ENCODE results near the gene SLC17A7.
"Not testable (repeated sequence)": the region's sequence is repeated elsewhere in the genome, so short reads cannot be mapped to it uniquely, and the experiment has no call there.

Gene SLC17A7

GRCh38 chr19:49451430-49452181 lies 10.3 kb upstream of the SLC17A7 start, which contains the start of gene PIH1D1:
Gene PIH1D1 (minus strand): TSS chr19:49451814. CDS start chr19:49451574, 240 bp downstream.
- DNase-seq (ENCODE audit: insufficient read length) (peak; percentile 80), FAIRE-seq (peak; percentile 96)
- TF ChIP-seq POLR2A (IDR thresholded peaks at IDR 0.05; ENCODE audit: low read depth, low read length) (peak; percentile 68), TAF1 (IDR thresholded peaks at IDR 0.05; ENCODE audit: borderline replicate concordance, low read depth, low read length) (peak; percentile 35; the same call in 1 of the 2 replicates), POLR2AphosphoS5 (IDR thresholded peaks at IDR 0.05; ENCODE audit: low read depth, low read length) (peak; percentile 83)

GRCh38 chr19:49450405-49450804 lies 9.1 kb upstream of the SLC17A7 start:
- TF ChIP-seq POLR2A (IDR thresholded peaks at IDR 0.05; ENCODE audit: low read depth, low read length), result no peak
- no peak for TF ChIP-seq TAF1 (IDR thresholded peaks at IDR 0.05; ENCODE audit: borderline replicate concordance, low read depth, low read length)
- no peak for TF ChIP-seq POLR2AphosphoS5 (IDR thresholded peaks at IDR 0.05; ENCODE audit: low read depth, low read length)
- FAIRE-seq, result no peak

GRCh38 chr19:49448432-49448786 lies 7.1 kb upstream of the SLC17A7 start:
- no peak for DNase-seq (ENCODE audit: insufficient read length)
- no peak for FAIRE-seq
- TF ChIP-seq POLR2AphosphoS5 (IDR thresholded peaks at IDR 0.05; ENCODE audit: low read depth, low read length), result no peak
- no peak for TF ChIP-seq TAF1 (IDR thresholded peaks at IDR 0.05; ENCODE audit: borderline replicate concordance, low read depth, low read length)
- TF ChIP-seq POLR2A (IDR thresholded peaks at IDR 0.05; ENCODE audit: low read depth, low read length), result no peak

More at GRCh38 chr19:49450405-49450804, 9.1 kb upstream of the SLC17A7 start:
- no peak for DNase-seq (ENCODE audit: insufficient read length)

DNA sequence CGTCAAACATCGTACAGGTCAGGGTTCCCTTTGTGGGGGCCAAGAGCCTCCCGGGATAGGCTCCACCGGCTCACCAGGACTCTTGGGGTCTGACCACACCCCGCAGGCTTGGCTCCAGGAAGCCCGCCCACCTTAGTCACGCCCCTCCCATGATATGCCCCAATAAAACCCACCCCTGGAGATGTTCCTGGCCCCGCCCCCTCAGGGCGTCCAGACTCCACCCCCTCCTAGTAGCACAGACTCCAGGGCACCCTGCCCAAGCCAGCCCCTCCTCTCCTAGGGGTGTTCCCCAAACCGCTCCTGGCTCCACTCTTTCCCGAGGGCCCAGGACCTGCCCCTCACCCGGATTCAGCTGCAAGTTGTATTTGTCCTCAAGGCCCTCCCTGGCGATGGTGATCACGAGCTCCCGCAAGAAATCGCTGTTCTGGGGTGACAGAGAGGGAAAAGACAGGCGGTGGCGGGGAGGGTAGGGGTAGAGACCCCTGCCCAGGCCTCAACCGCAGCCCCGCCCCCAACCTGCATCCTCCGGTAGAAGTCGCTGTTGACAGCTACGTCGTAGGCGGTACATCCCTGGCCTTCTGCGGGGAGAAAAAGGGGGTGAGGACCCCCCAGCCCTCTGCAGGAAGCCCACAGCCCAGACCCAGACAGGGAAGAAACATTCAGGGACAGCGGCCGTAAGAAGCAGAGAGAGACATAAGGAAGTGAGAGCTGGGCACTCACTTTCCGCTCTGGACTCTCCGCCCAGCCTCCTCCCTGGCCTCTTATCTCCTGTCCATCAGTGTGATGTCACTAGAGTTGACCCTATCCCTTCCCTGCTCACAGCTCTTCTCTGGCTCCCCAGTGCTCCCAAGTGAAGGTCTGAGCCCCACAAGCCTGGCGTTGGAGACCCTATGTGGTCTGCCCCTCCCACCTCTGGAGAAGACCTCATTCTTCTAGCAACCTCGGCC lies 6.4 kb upstream of the SLC17A7 start:
- FAIRE-seq, result no peak
- TF ChIP-seq POLR2A (IDR thresholded peaks at IDR 0.05; ENCODE audit: low read depth, low read length) (no peak), TAF1 (IDR thresholded peaks at IDR 0.05; ENCODE audit: borderline replicate concordance, low read depth, low read length) (no peak), POLR2AphosphoS5 (IDR thresholded peaks at IDR 0.05; ENCODE audit: low read depth, low read length) (no peak)
- no peak for DNase-seq (ENCODE audit: insufficient read length)

GRCh38 chr19:49445997-49446396 lies 4.7 kb upstream of the SLC17A7 start:
- no peak for TF ChIP-seq POLR2A (IDR thresholded peaks at IDR 0.05; ENCODE audit: low read depth, low read length)
- no peak for TF ChIP-seq POLR2AphosphoS5 (IDR thresholded peaks at IDR 0.05; ENCODE audit: low read depth, low read length)
- TF ChIP-seq TAF1 (IDR thresholded peaks at IDR 0.05; ENCODE audit: borderline replicate concordance, low read depth, low read length), result no peak
- FAIRE-seq (no peak), DNase-seq (ENCODE audit: insufficient read length) (no peak)

GRCh38 chr19:49444100-49444700 lies 2.9 kb upstream of the SLC17A7 start:
- FAIRE-seq; DNase-seq (ENCODE audit: insufficient read length): not testable (repeated sequence)

GRCh38 chr19:49443366-49444099 lies 2.2 kb upstream of the SLC17A7 start:
- peak; percentile 97 for DNase-seq (ENCODE audit: insufficient read length)
- peak; percentile 97 for FAIRE-seq

GRCh38 chr19:49442771-49443365 lies 1.5 kb upstream of the SLC17A7 start:
- TF ChIP-seq TAF1 (IDR thresholded peaks at IDR 0.05; ENCODE audit: borderline replicate concordance, low read depth, low read length) (no peak), POLR2A (IDR thresholded peaks at IDR 0.05; ENCODE audit: low read depth, low read length) (no peak), POLR2AphosphoS5 (IDR thresholded peaks at IDR 0.05; ENCODE audit: low read depth, low read length) (no peak)
- DNase-seq (ENCODE audit: insufficient read length), result peak; percentile 71
- FAIRE-seq, result peak; percentile 77

More at GRCh38 chr19:49443366-49444099, 2.2 kb upstream of the SLC17A7 start:
- TF ChIP-seq POLR2AphosphoS5 (IDR thresholded peaks at IDR 0.05; ENCODE audit: low read depth, low read length) (no peak), TAF1 (IDR thresholded peaks at IDR 0.05; ENCODE audit: borderline replicate concordance, low read depth, low read length) (no peak)

GRCh38 chr19:49442354-49442753 lies 1.0 kb upstream of the SLC17A7 start:
- FAIRE-seq, result no peak
- TF ChIP-seq TAF1 (IDR thresholded peaks at IDR 0.05; ENCODE audit: borderline replicate concordance, low read depth, low read length) (no peak), POLR2A (IDR thresholded peaks at IDR 0.05; ENCODE audit: low read depth, low read length) (no peak), POLR2AphosphoS5 (IDR thresholded peaks at IDR 0.05; ENCODE audit: low read depth, low read length) (no peak)
- DNase-seq (ENCODE audit: insufficient read length), result no peak

- no peak for TF ChIP-seq TAF1 (IDR thresholded peaks at IDR 0.05; ENCODE audit: borderline replicate concordance, low read depth, low read length)
- no peak for TF ChIP-seq POLR2AphosphoS5 (IDR thresholded peaks at IDR 0.05; ENCODE audit: low read depth, low read length)
- no peak for TF ChIP-seq POLR2A (IDR thresholded peaks at IDR 0.05; ENCODE audit: low read depth, low read length)
- no peak for FAIRE-seq
Measured at GRCh38 chr19:49441960-49442350, 628 bp upstream of the SLC17A7 start.

More at GRCh38 chr19:49441960-49442350, 628 bp upstream of the SLC17A7 start:
- DNase-seq (ENCODE audit: insufficient read length), result no peak

All from GM12892 (cell line).